GM06990 (cell line): ENCODE results near the gene NPHP4.

Experiments used
- DNase-seq: peaks from one replicate; pipeline ENCODE4 v3.0.0-alpha.2; 2011; ENCODE audit not compliant: insufficient read length; ENCODE audit errors: extremely low read depth
- H3K27me3 ChIP-seq: replicated peaks from 2 replicates; pipeline ENCODE4 v1.6.0; 2011; ENCODE audit warnings: low read length; ENCODE audit not compliant: control insufficient read depth, insufficient read depth
- H3K36me3 ChIP-seq: 2 replicates; pipeline ENCODE4 v1.5.1; 2011; ENCODE audit warnings: low read length; ENCODE audit not compliant: control insufficient read depth, insufficient read depth
- H3K4me3 ChIP-seq: replicated peaks from 2 replicates; pipeline ENCODE4 v1.5.1; 2011; ENCODE audit warnings: low read depth, mild to moderate bottlenecking, control low read depth, low read length
- TF ChIP-seq, protein P1 (sequence below): IDR thresholded peaks from 2 replicates; pipeline ENCODE4 v1.5.1; 2011; ENCODE audit warnings: low read length, control low read depth, mild to moderate bottlenecking, inconsistent platforms; ENCODE audit not compliant: insufficient read depth, poor library complexity, severe bottlenecking

The NPHP4 gene

DNA sequence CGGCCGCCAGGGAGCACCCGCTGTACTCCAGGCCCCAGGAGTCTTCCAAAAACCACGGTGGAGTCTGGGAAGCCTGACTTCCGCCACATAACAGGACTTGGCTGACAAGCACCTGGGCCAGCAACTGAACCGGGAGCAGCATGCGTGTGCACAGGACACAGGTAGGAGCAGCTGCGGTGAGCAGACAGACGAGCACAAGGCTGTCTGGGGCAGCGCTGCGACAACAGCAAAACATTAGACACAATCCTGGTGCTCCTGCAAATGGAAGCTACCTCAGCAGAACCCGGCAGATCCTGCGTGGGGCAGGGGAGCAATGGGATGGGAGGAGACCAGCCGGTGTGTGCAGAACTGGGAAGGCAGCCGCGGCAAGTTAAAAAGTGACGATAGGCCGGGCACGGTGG, 80.4 kb downstream of the NPHP4 start:
- TF ChIP-seq, protein P1, sequence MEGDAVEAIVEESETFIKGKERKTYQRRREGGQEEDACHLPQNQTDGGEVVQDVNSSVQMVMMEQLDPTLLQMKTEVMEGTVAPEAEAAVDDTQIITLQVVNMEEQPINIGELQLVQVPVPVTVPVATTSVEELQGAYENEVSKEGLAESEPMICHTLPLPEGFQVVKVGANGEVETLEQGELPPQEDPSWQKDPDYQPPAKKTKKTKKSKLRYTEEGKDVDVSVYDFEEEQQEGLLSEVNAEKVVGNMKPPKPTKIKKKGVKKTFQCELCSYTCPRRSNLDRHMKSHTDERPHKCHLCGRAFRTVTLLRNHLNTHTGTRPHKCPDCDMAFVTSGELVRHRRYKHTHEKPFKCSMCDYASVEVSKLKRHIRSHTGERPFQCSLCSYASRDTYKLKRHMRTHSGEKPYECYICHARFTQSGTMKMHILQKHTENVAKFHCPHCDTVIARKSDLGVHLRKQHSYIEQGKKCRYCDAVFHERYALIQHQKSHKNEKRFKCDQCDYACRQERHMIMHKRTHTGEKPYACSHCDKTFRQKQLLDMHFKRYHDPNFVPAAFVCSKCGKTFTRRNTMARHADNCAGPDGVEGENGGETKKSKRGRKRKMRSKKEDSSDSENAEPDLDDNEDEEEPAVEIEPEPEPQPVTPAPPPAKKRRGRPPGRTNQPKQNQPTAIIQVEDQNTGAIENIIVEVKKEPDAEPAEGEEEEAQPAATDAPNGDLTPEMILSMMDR: no peak
- H3K27me3 ChIP-seq: no peaks in the 10 kb centered on the region
- no peak for DNase-seq

DNA sequence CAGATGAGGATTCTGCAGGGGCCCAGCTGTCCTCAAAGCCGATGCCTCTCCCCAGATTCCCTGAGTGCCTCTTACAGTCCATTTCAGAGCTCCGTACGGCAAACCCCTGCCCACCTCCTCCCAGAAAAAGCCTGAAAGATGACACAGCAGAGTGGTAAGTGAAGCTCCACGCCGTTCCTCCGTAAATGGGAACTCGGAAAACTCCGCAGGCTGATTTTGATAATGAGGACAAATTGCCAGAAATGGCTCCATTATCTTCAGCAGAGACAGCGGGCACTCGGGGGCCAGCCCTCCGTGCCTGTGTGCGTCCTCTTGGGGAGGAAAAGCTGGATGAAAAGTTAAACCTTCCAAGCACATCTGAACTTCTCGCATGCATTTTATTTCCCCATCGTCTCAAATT, 81.1 kb downstream of the NPHP4 start:
- DNase-seq: no peak
- TF ChIP-seq, protein P1: no peak
- H3K36me3 ChIP-seq: no peaks in the 10 kb centered on the region; the same call in 1 of the 2 replicates
- H3K4me3 ChIP-seq: no peak overlapping the region
- H3K27me3 ChIP-seq: no peaks in the 10 kb centered on the region

More for the DNA sequence above, 80.4 kb downstream of the NPHP4 start:
- Histone ChIP-seq H3K4me3 (no peak overlapping the region), H3K36me3 (no peaks in the 10 kb centered on the region; the same call in 1 of the 2 replicates)

DNA sequence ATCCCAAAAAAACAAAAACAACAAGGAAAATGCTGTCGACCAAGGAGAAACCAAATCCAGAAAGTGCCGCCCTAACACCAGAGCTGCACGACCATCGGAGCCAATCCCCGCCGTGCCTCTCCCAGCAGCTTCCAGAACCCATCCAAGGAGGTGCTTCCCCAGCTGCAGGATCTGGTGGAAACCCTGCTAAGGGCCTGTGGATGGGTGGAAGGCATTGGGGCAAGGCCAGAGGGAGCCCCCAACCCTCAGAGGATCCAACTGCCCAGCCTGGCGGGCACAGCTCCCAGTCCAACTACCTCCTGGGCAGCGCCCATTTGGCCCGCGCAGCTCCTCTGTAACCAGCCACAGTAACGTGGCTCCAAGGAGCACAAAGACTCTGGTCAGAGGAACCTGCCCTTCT, 81.6 kb downstream of the NPHP4 start:
- Histone ChIP-seq H3K4me3 (no peak overlapping the region), H3K27me3 (no peaks in the 10 kb centered on the region), H3K36me3 (no peaks in the 10 kb centered on the region; the same call in 1 of the 2 replicates)
- DNase-seq: no peak
- TF ChIP-seq, protein P1: no peak

DNA sequence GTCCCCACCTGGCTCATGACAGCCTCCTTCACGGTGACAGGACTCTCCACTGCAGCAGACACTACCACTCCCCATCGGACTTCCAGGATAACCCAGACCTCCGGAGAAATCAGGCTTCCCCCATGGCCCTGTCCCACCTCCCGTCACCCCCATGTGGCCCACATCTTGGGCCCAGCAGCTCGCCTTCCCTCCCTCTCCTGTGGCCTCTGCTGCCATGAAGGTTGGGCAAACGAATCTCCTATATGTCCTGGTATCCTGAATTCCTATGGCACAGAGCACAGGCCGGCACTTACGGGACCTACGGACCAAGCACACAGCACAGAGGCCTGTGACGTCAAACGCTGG, 82.0 kb downstream of the NPHP4 start:
- DNase-seq: no peak
- H3K4me3 ChIP-seq: no peak overlapping the region
- TF ChIP-seq, protein P1: no peak
- H3K36me3 ChIP-seq: no peaks in the 10 kb centered on the region; the same call in 1 of the 2 replicates
- H3K27me3 ChIP-seq: no peaks in the 10 kb centered on the region

DNA sequence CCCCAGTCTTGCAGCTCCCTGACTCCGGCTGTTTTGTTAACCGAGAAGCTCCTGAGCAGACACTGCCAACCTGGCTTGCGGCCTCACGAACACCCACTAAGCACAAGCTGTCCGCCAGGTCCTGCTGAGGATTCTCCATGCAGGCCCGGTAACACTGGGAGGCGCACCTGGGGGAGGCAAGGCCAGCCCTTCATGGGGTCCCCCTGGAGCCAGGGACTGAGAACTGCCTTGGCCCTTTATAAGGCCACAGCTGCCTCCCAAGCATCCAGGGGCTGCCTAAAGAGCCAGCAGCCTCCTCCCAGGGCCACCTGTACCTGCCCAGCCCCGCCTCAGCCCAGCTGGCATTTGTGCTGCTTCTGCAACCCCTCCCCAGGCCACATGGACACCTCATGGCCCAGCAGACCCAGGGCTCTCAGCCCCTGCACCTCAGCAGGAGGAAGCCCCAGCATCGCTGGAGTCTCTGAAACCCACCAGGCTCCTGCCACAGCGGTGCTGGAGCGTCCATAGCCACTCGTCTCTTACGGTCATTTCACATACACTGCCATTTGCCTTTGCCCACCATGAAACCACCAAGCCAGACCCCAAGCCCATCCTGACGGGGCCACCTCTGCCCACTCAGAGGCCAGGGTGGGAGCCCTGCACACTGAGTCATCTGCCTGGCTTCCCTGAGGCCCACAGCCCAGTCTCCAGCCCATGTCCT, 82.5 kb downstream of the NPHP4 start:
- Histone ChIP-seq H3K4me3 (no peak overlapping the region), H3K27me3 (no peaks in the 10 kb centered on the region), H3K36me3 (no peaks in the 10 kb centered on the region; the same call in 1 of the 2 replicates)
- TF ChIP-seq, protein P1: no peak
- DNase-seq: no peak
